GM20000 (cell line): Measurements from ENCODE around the gene SCAMP4.
"Not testable (repeated sequence)": the region's sequence is repeated elsewhere in the genome, so short reads cannot be mapped to it uniquely, and the experiment has no call there.

ENCODE experiments used
- DNase-seq: peaks from one replicate; pipeline ENCODE4 v3.0.0; 2012; ENCODE audit warnings: low spot score
- CTCF ChIP-seq: IDR thresholded peaks from 2 replicates; pipeline ENCODE4 v1.5.1; 2012; ENCODE audit warnings: mild to moderate bottlenecking, control low read depth; ENCODE audit errors: extremely low read depth, missing control alignments

Gene SCAMP4

GRCh38 chr19:1871140-1871597 is 34.0 kb upstream of the SCAMP4 start:
- no peak for DNase-seq
- TF ChIP-seq CTCF, result no peak

- TF ChIP-seq CTCF, result no peak
- DNase-seq, result no peak
Measured at GRCh38 chr19:1871630-1872029, 33.6 kb upstream of the SCAMP4 start.

GRCh38 chr19:1872807-1873523 is 32.2 kb upstream of the SCAMP4 start:
- TF ChIP-seq CTCF, result no peak
- DNase-seq, result no peak

GRCh38 chr19:1873524-1874473 is 31.4 kb upstream of the SCAMP4 start:
- TF ChIP-seq CTCF, result no peak
- no peak for DNase-seq

- TF ChIP-seq CTCF, result no peak
- no peak for DNase-seq
Measured at GRCh38 chr19:1874554-1875185, 30.5 kb upstream of the SCAMP4 start.

GRCh38 chr19:1875265-1875645 is 29.9 kb upstream of the SCAMP4 start:
- not testable (repeated sequence) for DNase-seq

- peak; percentile 94 for DNase-seq
- no peak for TF ChIP-seq CTCF
Measured at GRCh38 chr19:1875646-1876495, 29.3 kb upstream of the SCAMP4 start.

GRCh38 chr19:1876496-1877279 is 28.5 kb upstream of the SCAMP4 start:
- DNase-seq, result not testable (repeated sequence)

GRCh38 chr19:1877280-1877660 is 27.9 kb upstream of the SCAMP4 start:
- DNase-seq, result not testable (repeated sequence)

- not testable (repeated sequence) for DNase-seq
Measured at GRCh38 chr19:1878583-1878982, 26.6 kb upstream of the SCAMP4 start.
